ENCODE measurements around the gene PLEKHJ1. TPM values are rescaled to one million over a fixed set of nuclear protein-coding genes. Genes with fewer than 3 reads are reported as not detected.

Gene PLEKHJ1
- total RNA-seq, 1 donor from 2014 or later = 78.3 TPM

DNA sequence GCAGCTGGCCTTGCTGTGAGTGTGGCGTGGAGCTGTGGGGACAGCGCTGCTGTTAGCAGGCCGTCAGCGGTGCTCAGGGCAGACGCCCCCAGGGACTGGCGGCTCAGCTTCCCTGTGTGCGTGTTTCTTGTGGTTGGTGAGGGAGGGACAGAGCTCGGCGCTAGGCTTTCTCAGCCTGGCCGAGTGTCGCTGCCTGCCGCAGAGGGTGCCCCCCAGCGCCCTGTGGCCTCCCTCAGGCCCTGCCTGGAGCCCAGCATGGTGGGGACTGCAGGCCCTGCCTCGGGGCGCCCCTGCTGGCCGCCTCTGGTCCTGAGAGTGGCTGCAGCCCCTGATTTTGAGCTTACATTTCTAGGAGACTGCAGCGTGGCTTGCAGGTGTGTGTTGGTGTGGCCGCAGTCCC lies 36.9 kb downstream of the PLEKHJ1 start:
- Mint-ChIP-seq H3K4me3 (ENCODE audit: unreplicated experiment) (peak overlapping the region; percentile 22), H3K9me3 (ENCODE audit: unreplicated experiment) (no peaks in the 10 kb centered on the region), H3K27me3 (ENCODE audit: low read depth, unreplicated experiment) (no peaks in the 10 kb centered on the region), H3K4me1 (ENCODE audit: low read depth, unreplicated experiment) (no peaks in the 10 kb centered on the region), H3K36me3 (ENCODE audit: low read depth, unreplicated experiment) (peaks cover 14% of the 10 kb centered on the region), H3K27ac (ENCODE audit: unreplicated experiment) (no peak overlapping the region)
- no peak overlapping the region for H3K9ac ChIP-seq (ENCODE audit: low read length)
- DNase-seq (ENCODE audit: low read depth) (no peak), FAIRE-seq (no peak)
- H3K4me3 ChIP-seq (ENCODE audit: insufficient read depth, low read depth, low read length) = no peak overlapping the region
- H3K36me3 ChIP-seq (ENCODE audit: insufficient read depth, low read length) = peaks cover 3% of the 10 kb centered on the region
- H4K20me1 ChIP-seq (ENCODE audit: insufficient read depth, low read length) = peaks cover 83% of the 10 kb centered on the region
- H3K4me1 ChIP-seq (ENCODE audit: insufficient read depth, low read length) = peaks cover 9% of the 10 kb centered on the region
- TF ChIP-seq, protein P1, sequence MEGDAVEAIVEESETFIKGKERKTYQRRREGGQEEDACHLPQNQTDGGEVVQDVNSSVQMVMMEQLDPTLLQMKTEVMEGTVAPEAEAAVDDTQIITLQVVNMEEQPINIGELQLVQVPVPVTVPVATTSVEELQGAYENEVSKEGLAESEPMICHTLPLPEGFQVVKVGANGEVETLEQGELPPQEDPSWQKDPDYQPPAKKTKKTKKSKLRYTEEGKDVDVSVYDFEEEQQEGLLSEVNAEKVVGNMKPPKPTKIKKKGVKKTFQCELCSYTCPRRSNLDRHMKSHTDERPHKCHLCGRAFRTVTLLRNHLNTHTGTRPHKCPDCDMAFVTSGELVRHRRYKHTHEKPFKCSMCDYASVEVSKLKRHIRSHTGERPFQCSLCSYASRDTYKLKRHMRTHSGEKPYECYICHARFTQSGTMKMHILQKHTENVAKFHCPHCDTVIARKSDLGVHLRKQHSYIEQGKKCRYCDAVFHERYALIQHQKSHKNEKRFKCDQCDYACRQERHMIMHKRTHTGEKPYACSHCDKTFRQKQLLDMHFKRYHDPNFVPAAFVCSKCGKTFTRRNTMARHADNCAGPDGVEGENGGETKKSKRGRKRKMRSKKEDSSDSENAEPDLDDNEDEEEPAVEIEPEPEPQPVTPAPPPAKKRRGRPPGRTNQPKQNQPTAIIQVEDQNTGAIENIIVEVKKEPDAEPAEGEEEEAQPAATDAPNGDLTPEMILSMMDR (IDR thresholded peaks at IDR 0.05; ENCODE audit: insufficient read depth, low read depth, low read length) = no peak
- TF ChIP-seq EZH2 (IDR thresholded peaks at IDR 0.05; ENCODE audit: insufficient read depth, low read length) = no peak
- peaks cover 86% of the 10 kb centered on the region for H3K79me2 ChIP-seq (ENCODE audit: insufficient read depth, low read length)
- no peak overlapping the region for H2AFZ ChIP-seq (ENCODE audit: low read depth, low read length)
- no peaks in the 10 kb centered on the region for H3K27me3 ChIP-seq (ENCODE audit: insufficient read depth, low read length)
- no peak overlapping the region for H3K27ac ChIP-seq (ENCODE audit: low read depth, low read length)
- H3K9me3 ChIP-seq (ENCODE audit: insufficient read depth, low read depth, low read length) = no peaks in the 10 kb centered on the region
- H3K4me2 ChIP-seq (ENCODE audit: low read length) = no peak overlapping the region

DNA sequence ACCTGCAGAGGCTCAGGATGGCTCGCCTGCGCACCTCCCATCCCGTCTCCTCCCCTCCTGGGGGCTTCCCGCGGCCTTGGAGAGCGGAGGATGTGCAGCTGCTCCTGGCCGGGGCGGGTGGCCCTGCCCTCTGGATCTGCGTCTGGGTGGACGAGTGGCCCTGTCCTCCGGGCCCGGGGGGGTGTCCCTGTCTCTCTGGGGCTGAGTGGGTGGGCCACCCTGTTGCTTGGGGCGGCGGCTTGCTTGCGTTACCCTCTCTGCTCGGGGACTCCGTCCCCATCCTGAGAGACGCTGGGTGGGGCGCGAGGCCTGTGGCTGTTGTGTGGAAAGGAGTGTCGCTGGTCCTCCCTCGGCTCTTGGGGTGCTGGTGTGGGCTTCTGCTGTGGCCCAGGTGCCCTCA lies 37.8 kb downstream of the PLEKHJ1 start:
- no peak overlapping the region for H3K4me3 ChIP-seq (ENCODE audit: insufficient read depth, low read depth, low read length)
- H3K4me3 Mint-ChIP-seq (ENCODE audit: unreplicated experiment) = no peak overlapping the region
- H3K36me3 ChIP-seq (ENCODE audit: insufficient read depth, low read length) = peaks cover 4% of the 10 kb centered on the region
- peak overlapping the region; percentile 34 for H3K27ac Mint-ChIP-seq (ENCODE audit: unreplicated experiment)
- no peaks in the 10 kb centered on the region for H3K4me1 Mint-ChIP-seq (ENCODE audit: low read depth, unreplicated experiment)
- DNase-seq (ENCODE audit: low read depth) (no peak), FAIRE-seq (no peak)
- no peaks in the 10 kb centered on the region for H3K27me3 ChIP-seq (ENCODE audit: insufficient read depth, low read length)
- H2AFZ ChIP-seq (ENCODE audit: low read depth, low read length) = no peak overlapping the region
- H3K27ac ChIP-seq (ENCODE audit: low read depth, low read length) = no peak overlapping the region
- H3K4me1 ChIP-seq (ENCODE audit: insufficient read depth, low read length) = peaks cover 9% of the 10 kb centered on the region
- TF ChIP-seq EZH2 (IDR thresholded peaks at IDR 0.05; ENCODE audit: insufficient read depth, low read length) = no peak
- TF ChIP-seq, protein P1 (IDR thresholded peaks at IDR 0.05; ENCODE audit: insufficient read depth, low read depth, low read length) = no peak
- peaks cover 81% of the 10 kb centered on the region for H3K79me2 ChIP-seq (ENCODE audit: insufficient read depth, low read length)
- peaks cover 74% of the 10 kb centered on the region for H4K20me1 ChIP-seq (ENCODE audit: insufficient read depth, low read length)
- H3K4me2 ChIP-seq (ENCODE audit: low read length) = no peak overlapping the region
- H3K27me3 Mint-ChIP-seq (ENCODE audit: low read depth, unreplicated experiment) = no peaks in the 10 kb centered on the region
- peaks cover 15% of the 10 kb centered on the region for H3K36me3 Mint-ChIP-seq (ENCODE audit: low read depth, unreplicated experiment)
- H3K9me3 Mint-ChIP-seq (ENCODE audit: unreplicated experiment) = no peaks in the 10 kb centered on the region
- no peak overlapping the region for H3K9ac ChIP-seq (ENCODE audit: low read length)
- no peaks in the 10 kb centered on the region for H3K9me3 ChIP-seq (ENCODE audit: insufficient read depth, low read depth, low read length)

DNA sequence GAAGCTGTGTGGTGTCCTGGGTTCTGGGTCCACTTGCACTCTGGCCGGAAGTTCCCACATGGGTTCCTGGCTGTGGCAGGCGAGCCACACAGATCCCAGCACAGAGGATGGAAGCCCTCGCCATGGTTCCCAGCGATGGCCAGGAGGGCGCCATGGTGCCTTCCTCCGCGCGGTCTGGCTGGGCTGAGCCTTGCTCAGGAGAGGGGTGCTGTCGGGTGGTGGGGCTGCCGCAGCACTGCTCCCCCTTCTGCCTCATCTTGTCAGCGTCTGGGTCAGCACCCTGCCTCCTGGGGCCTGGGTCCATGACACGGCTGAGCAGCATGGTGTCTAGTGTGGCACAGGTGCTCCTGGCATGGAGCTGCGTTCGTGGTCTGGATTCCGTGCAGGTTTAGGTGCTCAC lies 38.9 kb downstream of the PLEKHJ1 start:
- H3K36me3 Mint-ChIP-seq (ENCODE audit: low read depth, unreplicated experiment) = peaks cover 17% of the 10 kb centered on the region
- Histone ChIP-seq H3K27ac (ENCODE audit: low read depth, low read length) (no peak overlapping the region), H3K4me1 (ENCODE audit: insufficient read depth, low read length) (peaks cover 9% of the 10 kb centered on the region), H3K9ac (ENCODE audit: low read length) (no peak overlapping the region), H2AFZ (ENCODE audit: low read depth, low read length) (no peak overlapping the region), H3K4me3 (ENCODE audit: insufficient read depth, low read depth, low read length) (no peak overlapping the region), H3K4me2 (ENCODE audit: low read length) (no peak overlapping the region), H3K36me3 (ENCODE audit: insufficient read depth, low read length) (peaks cover 3% of the 10 kb centered on the region), H3K27me3 (ENCODE audit: insufficient read depth, low read length) (no peaks in the 10 kb centered on the region), H3K79me2 (ENCODE audit: insufficient read depth, low read length) (peaks cover 85% of the 10 kb centered on the region), H4K20me1 (ENCODE audit: insufficient read depth, low read length) (peaks cover 70% of the 10 kb centered on the region), H3K9me3 (ENCODE audit: insufficient read depth, low read depth, low read length) (no peaks in the 10 kb centered on the region)
- no peak overlapping the region for H3K27ac Mint-ChIP-seq (ENCODE audit: unreplicated experiment)
- no peak for TF ChIP-seq EZH2 (IDR thresholded peaks at IDR 0.05; ENCODE audit: insufficient read depth, low read length)
- TF ChIP-seq, protein P1 (IDR thresholded peaks at IDR 0.05; ENCODE audit: insufficient read depth, low read depth, low read length) = no peak
- FAIRE-seq = no peak
- H3K4me3 Mint-ChIP-seq (ENCODE audit: unreplicated experiment) = no peak overlapping the region
- DNase-seq (ENCODE audit: low read depth) = no peak
- H3K27me3 Mint-ChIP-seq (ENCODE audit: low read depth, unreplicated experiment) = no peaks in the 10 kb centered on the region
- no peaks in the 10 kb centered on the region for H3K4me1 Mint-ChIP-seq (ENCODE audit: low read depth, unreplicated experiment)
- H3K9me3 Mint-ChIP-seq (ENCODE audit: unreplicated experiment) = no peaks in the 10 kb centered on the region

Measured in astrocyte (in vitro differentiated cells and primary cell).